ENCODE measurements around the gene FAM98C. TPM values are rescaled to one million over a fixed set of nuclear protein-coding genes. Genes with fewer than 3 reads are reported as not detected.

The FAM98C gene
- total RNA-seq, 4 donors from 2014 or later, result 2.1 to 21.1 (median 11.7) TPM

DNA sequence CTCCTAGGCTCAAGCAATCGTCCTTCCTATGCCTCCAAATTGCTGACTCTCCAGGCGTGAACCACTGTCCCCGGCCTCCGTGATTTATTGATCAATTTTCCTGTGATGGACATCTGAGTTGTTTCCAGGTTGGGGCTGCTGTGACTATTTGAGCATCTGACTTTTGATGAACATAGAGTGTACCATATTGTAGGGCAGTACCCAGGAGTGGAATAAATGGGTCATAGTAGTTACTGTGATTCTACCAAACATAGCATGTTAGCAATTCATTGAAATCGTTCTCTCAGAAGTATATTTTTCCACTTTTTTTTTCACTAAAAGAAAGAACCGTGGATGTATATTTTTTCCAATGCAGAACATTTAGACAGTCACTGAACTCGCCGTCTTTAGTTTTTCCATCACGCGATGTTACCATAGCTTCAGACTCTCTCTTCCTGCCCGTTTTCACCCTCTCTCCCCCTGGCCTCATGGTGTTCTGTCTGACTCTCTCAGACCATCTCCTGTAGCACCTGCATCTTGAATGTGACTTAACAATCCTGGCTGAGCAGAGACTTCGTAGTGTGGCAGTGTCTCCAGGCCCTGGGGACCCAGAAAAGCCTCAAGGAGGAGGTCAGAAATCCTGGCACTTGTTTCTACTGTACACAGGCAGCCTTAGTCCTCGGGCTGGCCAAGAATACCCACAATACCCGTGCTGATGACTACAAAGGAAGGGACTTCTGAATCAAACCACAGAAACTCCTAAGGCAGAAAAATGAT is 26.3 kb downstream of the FAM98C start:
- Histone ChIP-seq H3K4me1 (no peaks in the 10 kb centered on the region), H3K27me3 (peaks cover 0 to 8% of the 10 kb centered on the region in 2 donors), H3K27ac (no peak overlapping the region), H3K4me3 (no peak overlapping the region), H3K36me3 (no peaks in the 10 kb centered on the region), H3K9me3 (no peaks in the 10 kb centered on the region)
- TF ChIP-seq POLR2A (IDR thresholded peaks at IDR 0.05), result no peak
- TF ChIP-seq, protein P1, sequence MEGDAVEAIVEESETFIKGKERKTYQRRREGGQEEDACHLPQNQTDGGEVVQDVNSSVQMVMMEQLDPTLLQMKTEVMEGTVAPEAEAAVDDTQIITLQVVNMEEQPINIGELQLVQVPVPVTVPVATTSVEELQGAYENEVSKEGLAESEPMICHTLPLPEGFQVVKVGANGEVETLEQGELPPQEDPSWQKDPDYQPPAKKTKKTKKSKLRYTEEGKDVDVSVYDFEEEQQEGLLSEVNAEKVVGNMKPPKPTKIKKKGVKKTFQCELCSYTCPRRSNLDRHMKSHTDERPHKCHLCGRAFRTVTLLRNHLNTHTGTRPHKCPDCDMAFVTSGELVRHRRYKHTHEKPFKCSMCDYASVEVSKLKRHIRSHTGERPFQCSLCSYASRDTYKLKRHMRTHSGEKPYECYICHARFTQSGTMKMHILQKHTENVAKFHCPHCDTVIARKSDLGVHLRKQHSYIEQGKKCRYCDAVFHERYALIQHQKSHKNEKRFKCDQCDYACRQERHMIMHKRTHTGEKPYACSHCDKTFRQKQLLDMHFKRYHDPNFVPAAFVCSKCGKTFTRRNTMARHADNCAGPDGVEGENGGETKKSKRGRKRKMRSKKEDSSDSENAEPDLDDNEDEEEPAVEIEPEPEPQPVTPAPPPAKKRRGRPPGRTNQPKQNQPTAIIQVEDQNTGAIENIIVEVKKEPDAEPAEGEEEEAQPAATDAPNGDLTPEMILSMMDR (IDR thresholded peaks at IDR 0.05), result no peak
- intact Hi-C loops (cut with DNase I; ENCODE audit: low total_unique reads), result no loop called here
- DNase-seq, result no peak

DNA sequence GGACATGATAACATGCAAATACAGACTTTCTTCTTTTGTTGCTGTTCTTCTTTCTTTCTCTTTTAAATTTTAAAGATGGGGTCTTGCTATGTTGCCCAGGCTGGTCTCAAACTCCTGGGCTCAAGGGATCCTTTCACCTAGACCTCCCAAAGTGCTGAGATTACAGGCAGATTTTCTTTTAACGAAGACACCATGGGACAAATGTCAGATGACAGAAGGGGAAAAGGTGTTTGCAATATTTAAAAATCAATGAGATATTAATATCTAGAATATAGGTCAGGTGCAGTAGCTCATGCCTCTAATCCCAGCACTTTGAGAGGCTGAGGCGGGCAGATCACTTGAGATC is 26.9 kb downstream of the FAM98C start:
- peaks cover 0 to 14% of the 10 kb centered on the region in 2 donors for H3K27me3 ChIP-seq
- no peak for TF ChIP-seq POLR2A (IDR thresholded peaks at IDR 0.05)
- TF ChIP-seq, protein P1 (IDR thresholded peaks at IDR 0.05), result no peak

DNA sequence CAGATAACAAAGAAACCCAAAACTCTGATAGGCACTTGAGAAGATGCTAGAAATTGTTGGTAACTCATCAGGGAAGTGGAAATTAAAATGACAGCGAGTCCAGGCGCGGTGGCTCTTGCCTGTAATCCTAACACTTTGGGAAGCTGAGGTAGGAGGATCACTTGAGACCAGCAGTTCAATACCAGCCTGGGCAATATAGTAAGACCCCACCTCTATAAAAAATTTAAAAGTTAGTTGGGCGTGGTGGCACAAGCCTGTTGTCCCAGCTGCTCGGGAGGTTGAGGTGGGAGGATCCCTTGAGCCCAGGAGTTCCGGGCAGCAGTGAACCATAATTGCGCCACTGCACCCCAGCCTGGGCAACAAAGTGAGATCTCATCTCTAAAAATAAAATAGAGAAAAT is 28.0 kb downstream of the FAM98C start:
- no peak for DNase-seq
- TF ChIP-seq, protein P1 (IDR thresholded peaks at IDR 0.05), result no peak
- TF ChIP-seq POLR2A (IDR thresholded peaks at IDR 0.05), result no peak
- no peak overlapping the region for H3K27ac ChIP-seq
- H3K9me3 ChIP-seq, result no peaks in the 10 kb centered on the region
- H3K27me3 ChIP-seq, result peaks cover 0 to 21% of the 10 kb centered on the region in 2 donors
- intact Hi-C loops (cut with DNase I; ENCODE audit: low total_unique reads), result no loop called here
- no peaks in the 10 kb centered on the region for H3K36me3 ChIP-seq
- H3K4me3 ChIP-seq, result no peak overlapping the region
- no peaks in the 10 kb centered on the region for H3K4me1 ChIP-seq

More for the DNA sequence above, 26.9 kb downstream of the FAM98C start:
- Histone ChIP-seq H3K9me3 (no peaks in the 10 kb centered on the region), H3K4me1 (no peaks in the 10 kb centered on the region), H3K27ac (no peak overlapping the region), H3K4me3 (no peak overlapping the region), H3K36me3 (no peaks in the 10 kb centered on the region)
- DNase-seq, result no peak
- intact Hi-C loops (cut with DNase I; ENCODE audit: low total_unique reads), result no loop called here

DNA sequence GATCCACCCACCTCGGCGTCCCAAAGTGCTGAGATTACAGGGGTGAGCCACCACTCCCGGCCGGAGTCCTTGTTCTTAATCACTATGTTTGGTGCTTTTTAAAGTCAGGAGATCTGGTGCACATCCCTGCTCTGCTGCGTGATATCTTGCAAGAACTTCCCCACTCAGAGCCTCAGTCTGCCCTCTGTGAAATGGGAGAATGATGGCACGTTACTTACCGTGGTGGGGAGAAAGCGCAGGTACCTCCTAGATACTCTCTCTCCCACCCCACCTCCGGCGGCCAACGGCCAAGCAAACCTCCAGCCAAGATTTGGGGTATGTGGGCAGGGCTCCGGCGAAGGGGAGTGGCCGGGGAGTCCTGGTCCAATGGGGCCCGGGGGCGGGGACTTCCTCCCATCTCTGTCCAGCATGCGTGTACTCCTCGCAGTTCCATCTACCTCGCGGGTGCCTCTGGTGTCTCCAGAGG is 30.4 kb downstream of the FAM98C start, which contains the start of gene RYR1:
Gene RYR1 (plus strand): TSS at position 424 of the 466 bp plus-strand sequence. CDS start 139 bp downstream, outside the sequence.
- Histone ChIP-seq H3K4me1 (no peaks in the 10 kb centered on the region), H3K9me3 (no peaks in the 10 kb centered on the region), H3K27ac (no peak within 1 kb of the TSS), H3K27me3 (peaks cover 0 to 21% of the 10 kb centered on the region in 2 donors), H3K36me3 (no peaks in the 10 kb centered on the region), H3K4me3 (no peak within 1 kb of the TSS)
- TF ChIP-seq, protein P1 (IDR thresholded peaks at IDR 0.05), result no peak
- TF ChIP-seq POLR2A (IDR thresholded peaks at IDR 0.05), result no peak
- DNase-seq, result no peak
- intact Hi-C loops (cut with DNase I; ENCODE audit: low total_unique reads), result no loop called here

DNA sequence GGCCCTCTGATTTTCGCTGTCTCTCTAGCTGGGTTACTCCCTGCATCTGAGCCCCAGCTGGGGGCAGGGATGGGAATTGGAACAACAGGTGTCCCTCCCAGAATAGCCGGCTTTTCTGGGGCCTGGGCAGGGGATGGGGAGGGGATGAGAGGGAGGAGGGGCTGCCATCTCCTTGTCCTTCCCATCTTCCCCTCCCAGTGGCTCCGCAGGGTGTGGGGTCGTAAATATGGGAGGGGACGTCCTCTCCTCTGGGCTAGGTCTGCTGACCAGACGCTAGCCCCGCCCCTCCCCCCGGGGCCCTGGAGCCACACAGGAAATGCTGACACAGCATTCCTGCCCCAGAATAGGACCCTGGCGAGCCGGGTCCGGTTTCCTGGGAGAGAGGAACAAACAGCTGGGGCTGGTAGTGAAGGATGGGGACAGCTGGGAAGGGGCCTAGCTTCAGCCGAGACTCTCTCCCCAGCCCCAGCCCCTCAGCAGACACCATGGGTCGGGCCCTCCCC is 31.7 kb downstream of the FAM98C start:
- no peaks in the 10 kb centered on the region for H3K36me3 ChIP-seq
- no peak for DNase-seq
- TF ChIP-seq POLR2A (IDR thresholded peaks at IDR 0.05), result no peak
- TF ChIP-seq, protein P1 (IDR thresholded peaks at IDR 0.05), result no peak
- no peak overlapping the region for H3K27ac ChIP-seq
- intact Hi-C loops (cut with DNase I; ENCODE audit: low total_unique reads), result no loop called here
- H3K27me3 ChIP-seq, result peaks cover 0 to 21% of the 10 kb centered on the region in 2 donors
- H3K9me3 ChIP-seq, result no peaks in the 10 kb centered on the region
- no peaks in the 10 kb centered on the region for H3K4me1 ChIP-seq
- H3K4me3 ChIP-seq, result no peak overlapping the region
